SH-SY5Y (cell line): Measurements from ENCODE around the gene SEMA4G.

Experiments used
- GATA2 ChIP-seq: IDR thresholded peaks from 2 replicates; pipeline ENCODE4 v1.6.1; 2011; ENCODE audit warnings: mild to moderate bottlenecking, low read depth, low read length
- GATA3 ChIP-seq: IDR thresholded peaks from 2 replicates; pipeline ENCODE4 v1.6.1; 2011; ENCODE audit warnings: low read depth, mild to moderate bottlenecking, low read length, moderate library complexity

SEMA4G gene

DNA sequence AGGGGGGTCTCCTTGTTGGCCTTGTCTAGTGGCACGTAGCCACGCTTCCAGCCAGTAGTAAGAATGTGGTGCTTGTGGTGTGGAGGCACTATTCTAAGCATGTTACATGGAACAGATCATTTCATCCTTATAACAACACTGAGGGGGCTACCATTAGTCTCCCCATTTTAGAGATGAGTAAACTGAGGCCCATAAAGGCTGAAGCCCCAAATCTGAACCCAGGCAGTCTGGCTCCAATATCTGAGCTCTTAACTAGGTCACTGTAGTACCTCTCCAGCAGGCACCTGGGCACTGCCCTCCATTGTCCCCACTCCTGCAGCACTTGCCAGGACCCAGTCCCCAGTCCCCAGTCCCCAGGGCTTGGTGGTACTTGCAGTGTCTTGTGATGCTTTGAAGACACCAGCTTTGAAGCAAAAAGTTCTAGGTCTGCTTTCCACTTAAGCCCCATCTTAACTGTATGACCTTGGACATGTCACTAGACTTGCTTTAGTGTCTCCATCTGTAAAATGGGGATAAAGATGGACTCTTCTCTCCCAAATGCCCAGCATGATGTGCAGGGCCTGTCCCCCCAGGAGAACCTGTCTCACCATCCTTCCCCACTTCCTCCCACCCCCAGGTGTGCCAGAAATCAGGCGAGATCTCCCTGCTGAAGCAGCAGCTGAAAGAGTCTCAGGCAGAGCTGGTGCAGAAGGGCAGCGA is 36.7 kb downstream of the SEMA4G start:
- TF ChIP-seq GATA2 (no peak), GATA3 (no peak)

DNA sequence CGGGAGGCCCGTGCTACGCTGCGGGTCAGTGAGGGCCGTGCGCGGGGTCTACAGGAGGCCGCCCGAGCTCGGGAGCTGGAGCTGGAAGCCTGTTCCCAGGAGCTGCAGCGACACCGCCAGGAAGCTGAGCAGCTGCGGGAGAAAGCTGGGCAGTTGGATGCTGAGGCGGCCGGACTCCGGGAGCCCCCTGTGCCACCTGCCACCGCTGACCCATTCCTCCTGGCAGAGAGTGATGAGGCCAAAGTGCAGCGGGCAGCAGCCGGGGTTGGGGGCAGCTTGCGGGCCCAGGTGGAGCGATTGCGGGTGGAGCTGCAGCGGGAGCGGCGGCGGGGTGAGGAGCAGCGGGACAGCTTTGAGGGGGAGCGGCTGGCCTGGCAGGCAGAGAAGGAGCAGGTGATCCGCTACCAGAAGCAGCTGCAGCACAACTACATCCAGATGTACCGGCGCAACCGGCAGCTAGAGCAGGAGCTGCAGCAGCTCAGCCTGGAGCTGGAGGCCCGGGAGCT is 37.3 kb downstream of the SEMA4G start:
- TF ChIP-seq GATA3 = no peak
- no peak for TF ChIP-seq GATA2

DNA sequence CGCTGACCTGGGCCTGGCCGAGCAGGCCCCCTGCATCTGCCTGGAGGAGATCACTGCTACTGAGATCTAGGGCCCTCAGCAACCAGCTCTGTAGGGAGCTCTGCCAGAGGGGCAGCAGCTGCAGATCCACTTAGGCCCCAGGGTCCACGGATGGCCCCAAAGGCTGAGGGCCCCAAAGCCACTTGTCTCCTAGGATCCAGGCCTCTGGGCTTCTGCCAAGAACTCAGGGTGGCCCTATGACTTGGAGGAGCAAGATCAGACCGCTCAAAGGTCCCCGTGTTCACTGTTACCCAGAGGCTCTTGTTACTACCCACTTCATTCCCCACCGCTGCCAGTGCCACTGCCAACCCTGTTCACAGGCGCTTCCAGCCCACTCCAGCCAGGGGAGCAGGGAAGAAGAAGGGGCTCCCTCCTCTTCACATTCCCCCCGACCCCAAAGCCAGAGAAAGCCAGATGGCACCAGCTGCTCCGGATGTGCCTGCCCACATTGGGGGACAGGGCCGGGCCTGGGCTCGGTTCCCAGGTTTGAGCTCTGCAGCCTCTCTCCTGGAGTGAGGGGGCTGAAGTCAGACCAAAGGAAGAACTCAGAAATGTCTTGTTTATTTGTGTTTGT is 37.9 kb downstream of the SEMA4G start:
- TF ChIP-seq GATA2 (no peak), GATA3 (no peak)

DNA sequence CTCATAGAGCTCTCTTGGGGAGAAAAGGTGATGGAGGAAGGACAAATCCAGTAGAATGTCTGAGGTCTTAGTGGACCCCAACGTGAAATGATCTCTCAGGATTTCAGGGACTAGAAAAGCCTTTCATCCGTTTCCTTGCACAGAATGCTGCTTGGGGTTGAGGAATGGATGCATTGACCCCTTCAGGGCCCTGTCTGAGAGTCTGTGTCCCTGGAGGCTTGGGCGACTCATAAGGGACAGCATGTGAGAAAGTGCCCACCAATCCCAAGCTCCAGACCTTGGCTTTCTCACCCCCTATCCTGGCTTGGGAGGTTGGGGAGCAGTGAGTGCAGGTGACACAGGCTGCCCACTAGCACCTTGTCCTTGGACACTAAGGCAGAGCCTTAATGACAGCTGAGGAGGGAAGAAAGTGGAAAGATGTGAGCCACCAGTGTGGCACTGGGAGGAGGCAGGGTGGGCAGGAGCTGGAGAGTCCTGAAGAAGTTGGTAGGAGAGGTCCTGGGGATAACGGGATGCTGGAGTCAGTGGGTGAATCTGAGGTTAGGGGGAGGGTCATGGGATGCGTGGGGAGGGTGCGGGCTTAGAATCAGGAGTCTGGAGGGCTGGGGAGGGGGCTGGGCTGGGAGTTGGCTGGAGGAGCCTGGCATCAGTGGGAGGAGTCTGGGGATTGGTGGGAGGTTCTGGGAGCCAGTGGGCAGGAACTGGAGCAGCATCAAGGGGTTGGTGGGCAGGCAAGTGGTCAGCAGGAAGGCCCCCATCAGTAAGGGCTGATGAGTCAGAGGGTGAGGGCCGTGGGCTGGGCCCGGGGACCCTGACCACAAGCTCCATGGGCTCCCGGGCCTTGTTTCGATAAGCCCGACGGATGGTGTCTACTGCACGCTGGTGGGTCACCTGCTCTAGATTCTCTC is 38.9 kb downstream of the SEMA4G start:
- TF ChIP-seq GATA2 = no peak
- TF ChIP-seq GATA3 = no peak

DNA sequence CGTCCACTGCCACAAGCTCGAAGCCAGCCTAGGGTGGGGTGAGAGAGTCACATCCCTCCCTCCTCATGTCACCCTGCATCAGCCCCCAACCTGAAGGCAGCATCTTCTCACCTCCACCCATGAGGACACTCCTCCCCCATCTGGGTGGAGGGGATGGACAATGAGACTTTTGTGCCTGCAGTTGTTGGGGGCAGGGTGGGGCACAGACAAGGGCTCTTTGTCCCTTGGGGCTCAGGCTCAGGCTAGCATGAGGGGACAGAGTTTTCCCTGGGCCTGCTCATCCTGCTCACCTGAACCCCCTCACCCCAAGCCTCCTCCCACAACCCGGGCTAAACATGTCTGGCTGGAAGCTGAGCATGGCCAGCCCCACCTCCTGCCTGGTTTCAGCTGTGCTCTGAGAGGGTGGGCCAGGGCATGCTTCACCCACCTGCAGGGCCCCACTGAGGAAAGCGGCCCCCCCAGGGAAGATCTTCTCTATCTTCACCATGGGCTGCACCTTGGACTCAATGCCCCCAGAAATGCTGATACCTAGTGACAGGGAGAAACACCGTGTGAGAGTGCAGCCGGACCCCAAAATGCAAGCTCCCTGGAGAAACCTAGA is 39.6 kb downstream of the SEMA4G start:
- TF ChIP-seq GATA3 = no peak
- TF ChIP-seq GATA2 = no peak

DNA sequence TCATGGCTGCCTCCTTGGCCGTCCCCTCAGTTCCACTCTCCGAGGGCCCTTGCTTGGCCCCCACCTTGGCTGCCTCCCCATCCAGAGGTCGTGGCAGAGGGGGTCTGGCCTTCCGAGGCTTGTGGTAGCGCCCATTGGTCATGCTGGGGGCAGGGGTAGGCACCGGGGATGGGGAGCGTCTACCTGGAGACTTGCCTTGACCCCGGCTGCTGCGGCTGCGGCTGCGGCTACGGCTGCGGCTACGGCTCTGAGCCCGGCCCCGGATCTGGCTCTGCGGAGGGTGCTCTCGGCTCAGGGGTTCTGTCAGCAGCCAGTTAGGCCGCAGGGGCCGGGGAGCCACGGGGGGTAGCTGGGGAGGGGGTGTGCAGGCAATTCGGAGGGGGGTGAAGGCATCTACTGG is 41.0 kb downstream of the SEMA4G start:
- TF ChIP-seq GATA2 = no peak
- no peak for TF ChIP-seq GATA3

DNA sequence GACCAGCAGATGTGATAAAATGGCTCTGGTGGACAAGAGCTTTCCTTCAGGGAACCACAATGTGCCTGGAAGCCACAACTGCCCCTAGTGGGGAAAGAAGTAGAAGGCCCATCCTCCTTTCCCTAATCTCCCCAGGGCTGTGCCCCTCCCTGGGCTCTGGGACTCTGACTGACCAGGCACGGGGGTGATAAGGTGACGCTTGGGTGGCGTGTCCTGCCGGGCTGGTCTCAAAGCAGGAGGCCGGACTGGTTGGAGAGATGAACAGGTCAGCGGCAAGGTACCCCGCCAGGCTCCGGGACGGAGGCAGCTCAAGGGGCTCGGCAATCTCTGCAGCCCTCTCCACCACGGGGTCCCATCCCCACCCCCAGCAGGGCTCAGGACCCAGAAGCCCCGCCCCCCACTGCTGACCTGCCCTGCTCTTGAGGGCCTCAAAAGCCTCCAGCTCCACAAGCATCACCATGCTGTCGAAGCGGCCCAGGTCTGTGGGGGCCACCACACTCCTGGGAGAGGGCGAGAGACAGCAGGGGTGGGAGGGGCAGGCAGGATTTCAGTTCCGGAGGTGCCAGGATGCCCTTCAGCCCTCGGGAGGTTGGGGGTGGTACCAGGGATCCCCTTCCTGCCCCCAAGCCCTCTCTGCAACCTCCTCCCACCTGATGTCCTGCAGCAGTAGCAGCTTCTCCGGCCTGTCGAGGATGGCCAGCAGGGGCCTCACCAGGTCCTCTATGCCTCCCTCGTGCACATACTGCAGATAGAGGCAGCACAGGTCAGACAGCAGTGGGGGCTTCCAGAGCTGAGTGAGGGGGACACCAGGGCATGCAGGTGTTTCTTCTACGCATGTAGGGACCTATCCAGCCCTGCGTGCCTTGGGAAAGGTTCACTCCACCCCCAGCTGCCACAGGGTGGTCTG is 42.5 kb downstream of the SEMA4G start:
- TF ChIP-seq GATA3 (no peak), GATA2 (no peak)

DNA sequence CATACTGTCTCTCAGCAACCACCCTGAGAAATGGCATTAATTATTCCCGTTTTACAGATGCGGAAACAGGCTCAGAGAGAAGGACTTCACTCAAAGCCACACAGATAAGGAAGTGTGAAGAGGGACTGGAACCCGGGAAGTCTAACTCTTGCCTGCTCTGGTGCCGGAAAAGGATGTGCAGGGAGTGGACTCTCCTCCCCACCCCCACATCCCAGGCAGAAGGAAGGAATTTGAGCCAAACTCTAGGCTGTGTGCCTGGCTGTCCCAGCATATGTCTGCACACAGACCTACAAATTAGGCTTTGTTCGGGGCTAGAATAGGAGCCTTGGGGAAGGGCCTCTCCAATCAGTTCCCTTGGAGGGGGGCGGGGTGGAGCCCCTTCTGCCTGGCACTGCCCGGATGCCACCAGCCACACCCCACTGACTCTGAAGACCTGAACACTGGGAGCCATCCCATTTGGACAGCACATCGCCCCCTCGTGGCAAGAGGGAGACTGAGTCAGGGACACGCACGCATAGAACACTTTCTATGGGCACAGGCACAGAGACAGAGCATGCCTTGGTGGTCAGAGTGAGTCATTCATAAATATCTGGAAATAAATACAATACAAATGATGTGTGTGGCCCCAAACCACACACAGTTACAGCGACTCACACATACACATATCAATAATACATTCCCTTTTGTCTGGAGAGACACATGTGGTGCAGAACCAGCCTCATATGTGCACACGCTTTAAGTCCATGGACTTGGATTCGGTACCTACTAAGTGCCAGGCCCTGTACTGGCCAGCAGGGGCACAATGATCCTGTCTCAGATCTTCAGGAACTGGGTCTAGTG is 43.4 kb downstream of the SEMA4G start:
- TF ChIP-seq GATA2 (no peak), GATA3 (no peak)

DNA sequence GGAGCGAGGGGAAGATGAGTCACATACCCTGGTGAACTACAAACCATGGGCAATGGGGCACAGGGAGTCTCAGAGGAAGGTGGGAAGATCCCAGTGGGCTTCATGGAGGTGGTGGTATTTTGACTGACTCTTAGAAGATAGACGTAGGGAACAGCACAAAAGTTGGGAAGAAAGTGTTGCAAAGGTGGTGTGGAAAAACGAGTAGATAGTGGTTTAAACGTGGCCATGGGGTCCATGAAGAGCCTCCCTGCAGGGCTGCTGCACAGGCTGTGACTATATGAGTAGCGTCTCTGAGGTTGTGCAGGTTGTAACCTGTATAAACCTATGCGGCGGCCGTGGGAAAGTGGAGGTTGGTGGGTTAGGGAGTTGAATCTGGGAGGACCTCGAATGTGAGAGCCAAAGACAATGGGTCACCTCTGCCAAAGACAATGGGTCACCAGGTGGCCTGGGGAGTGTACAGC is 44.1 kb downstream of the SEMA4G start:
- TF ChIP-seq GATA2 (no peak), GATA3 (no peak)

DNA sequence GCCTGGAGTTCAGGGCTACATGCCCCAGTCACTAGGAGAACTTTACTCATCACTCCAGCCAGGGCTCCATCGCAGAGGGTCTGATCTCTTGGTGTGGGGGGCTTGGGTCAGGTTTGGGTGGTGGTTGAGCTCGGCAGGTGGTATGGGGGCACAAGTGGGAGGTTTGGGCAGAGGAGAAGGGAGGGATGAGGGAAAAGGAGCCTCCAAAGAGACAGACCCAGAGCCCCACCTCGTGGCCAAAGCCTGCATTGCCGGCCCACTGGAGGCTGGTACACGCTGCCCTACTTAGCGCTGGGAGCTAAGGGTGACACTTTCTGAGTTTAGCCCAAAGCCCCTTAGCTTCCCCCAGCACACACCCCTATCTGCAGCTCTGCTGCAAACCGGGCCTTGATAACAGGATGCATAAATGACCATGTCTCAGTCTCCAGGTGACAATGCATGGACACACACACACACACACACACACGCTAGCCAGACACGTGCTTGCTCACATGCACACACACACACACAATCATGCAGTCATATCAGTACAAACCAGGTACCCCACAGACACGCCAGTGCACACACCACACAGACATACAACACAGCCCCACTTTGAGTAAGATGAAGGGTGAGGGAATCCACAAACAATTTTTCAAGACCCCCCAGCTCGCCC is 45.1 kb downstream of the SEMA4G start:
- no peak for TF ChIP-seq GATA3
- no peak for TF ChIP-seq GATA2

DNA sequence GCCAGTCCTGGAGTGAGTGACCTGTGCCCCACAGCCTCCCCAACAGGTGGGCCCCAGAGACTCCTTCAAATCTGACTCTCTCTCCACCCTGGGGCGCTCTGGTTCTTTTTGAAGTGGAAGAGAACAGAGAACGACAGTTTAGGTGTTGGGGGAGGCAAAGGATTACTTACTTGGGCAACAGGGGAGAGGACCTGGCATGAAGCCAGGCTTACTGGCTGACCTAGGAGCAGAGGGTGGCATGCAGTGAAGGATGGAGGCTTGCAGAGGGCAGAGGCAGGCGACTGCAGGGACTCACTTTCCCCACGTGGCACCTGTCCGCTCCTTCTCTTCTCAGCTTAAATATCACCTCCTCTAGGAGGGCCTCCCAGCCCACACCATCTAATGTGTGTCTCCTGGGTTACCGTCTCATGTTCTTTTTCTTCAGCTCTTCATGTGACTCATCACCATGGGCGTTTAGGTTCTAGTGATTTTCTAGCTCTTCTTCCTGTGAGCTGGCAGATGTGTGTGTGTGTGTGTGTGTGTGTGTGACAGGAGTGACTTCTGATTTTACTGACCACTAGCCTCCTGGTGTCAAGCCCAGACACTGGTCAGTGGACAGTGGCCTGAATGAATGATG is 45.8 kb downstream of the SEMA4G start:
- TF ChIP-seq GATA3 = no peak
- TF ChIP-seq GATA2 = no peak

DNA sequence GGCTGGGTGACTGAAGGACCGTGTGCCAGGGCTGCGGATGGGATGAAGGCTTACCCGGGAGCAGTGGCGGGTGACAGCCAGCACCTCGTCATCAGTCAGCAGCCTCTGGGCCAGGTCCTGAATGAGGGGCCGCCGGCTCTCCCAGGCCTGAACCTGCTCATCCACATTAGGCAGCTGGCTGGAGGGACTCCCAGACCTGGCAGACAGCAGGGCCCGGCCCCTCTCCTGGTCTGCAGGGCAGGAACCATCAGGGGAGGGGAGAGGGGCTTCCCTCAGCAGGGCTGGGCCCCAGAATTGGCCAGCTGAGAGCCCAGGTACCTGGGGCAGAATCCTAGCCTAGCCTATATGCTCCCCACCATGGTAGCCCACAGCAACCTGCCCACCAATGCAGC is 46.3 kb downstream of the SEMA4G start:
- TF ChIP-seq GATA3 = no peak
- no peak for TF ChIP-seq GATA2
